BJ (cell line): ENCODE measurements around the gene IPO5. TPM values are rescaled to one million over a fixed set of nuclear protein-coding genes. Genes with fewer than 3 reads are reported as not detected.
"Not testable (repeated sequence)": the region's sequence is repeated elsewhere in the genome, so short reads cannot be mapped to it uniquely, and the experiment has no call there.

Experiments
- CTCF ChIA-PET: fragments of 350-600 bp; formaldehyde crosslinking; extraction: SDS; loops from one replicate; lab custom pipeline; 2021; ENCODE audit warnings: antibody characterized with exemption, inconsistent platforms; lab: Yijun Ruan, JAX
- POLR2A ChIA-PET: fragments of 300-600 bp; sonication (Branson Sonifier 250); formaldehyde crosslinking; extraction: SDS; loops from one replicate; lab custom pipeline; 2021; ENCODE audit warnings: antibody characterized with exemption; lab: Charles Lee
- DNase-seq: peaks from one replicate; pipeline ENCODE4 v3.0.0-alpha.2; 2011; ENCODE audit warnings: low read depth
- H3K27me3 ChIP-seq: 2 replicates; pipeline ENCODE4 v1.6.0; 2011; ENCODE audit warnings: low read length; ENCODE audit not compliant: control insufficient read depth, insufficient read depth
- H3K36me3 ChIP-seq: 2 replicates; pipeline ENCODE4 v1.5.1; 2011; ENCODE audit warnings: low read length; ENCODE audit not compliant: control insufficient read depth, insufficient read depth
- H3K4me3 ChIP-seq: 2 replicates; pipeline ENCODE4 v1.5.1; 2011; ENCODE audit warnings: low read depth, mild to moderate bottlenecking, control low read depth, low read length
- CTCF ChIP-seq: IDR thresholded peaks from 2 replicates; pipeline ENCODE4 v1.5.1; 2011; ENCODE audit warnings: low read depth, mild to moderate bottlenecking, control low read depth, inconsistent platforms, low read length, moderate library complexity; ENCODE audit not compliant: insufficient read depth
- polyA plus RNA-seq: library from polyadenylated mRNA; depleted of rRNA; stranded (reverse); fragments of >200 nt; gene quantifications from 2 replicates; pipeline ENCODE4 v1.2.3, GENCODE V29; 2011

The IPO5 gene
- polyA plus RNA-seq, 1 experiment = 137 TPM

- CTCF ChIA-PET = no interaction called here
These were observed 73.0 kb downstream of the IPO5 start for GRCh38 chr13:98026457-98026857.

GRCh38 chr13:98032168-98032567, 78.7 kb downstream of the IPO5 start:
- POLR2A ChIA-PET = no interaction called here
- DNase-seq = no peak
- CTCF ChIA-PET = interaction anchor here (0.8 to 2.0 kb wide), 4 partner anchors 8 to 373 kb away, joined by 3 to 5 read pairs (median 4); no protein-coding TSS in a partner anchor

More at GRCh38 chr13:98026457-98026857, 73.0 kb downstream of the IPO5 start:
- TF ChIP-seq CTCF = no peak
- DNase-seq = no peak
- Histone ChIP-seq H3K27me3 (no peaks in the 10 kb centered on the region), H3K36me3 (no peaks in the 10 kb centered on the region), H3K4me3 (no peak overlapping the region)
- POLR2A ChIA-PET = no interaction called here

GRCh38 chr13:98033277-98034247, 80.1 kb downstream of the IPO5 start:
- peak; percentile 60 for TF ChIP-seq CTCF
- DNase-seq = no peak
- POLR2A ChIA-PET = no interaction called here
- Histone ChIP-seq H3K4me3 (no peak overlapping the region), H3K27me3 (peaks cover 2% of the 10 kb centered on the region; the same call in 1 of the 2 replicates), H3K36me3 (no peaks in the 10 kb centered on the region)
- CTCF ChIA-PET = interaction anchor here (0.6 to 2.0 kb wide), 39 partner anchors 9 to 640 kb away, joined by 3 to 9 read pairs (median 4); no protein-coding TSS in a partner anchor

More at GRCh38 chr13:98032168-98032567, 78.7 kb downstream of the IPO5 start:
- Histone ChIP-seq H3K4me3 (no peak overlapping the region), H3K27me3 (peaks cover 2% of the 10 kb centered on the region; the same call in 1 of the 2 replicates), H3K36me3 (no peaks in the 10 kb centered on the region)
- TF ChIP-seq CTCF = no peak

GRCh38 chr13:98035373-98035772, 81.9 kb downstream of the IPO5 start:
- POLR2A ChIA-PET = no interaction called here
- Histone ChIP-seq H3K27me3 (peaks cover 2% of the 10 kb centered on the region; the same call in 1 of the 2 replicates), H3K4me3 (no peak overlapping the region), H3K36me3 (no peaks in the 10 kb centered on the region)
- no peak for DNase-seq
- CTCF ChIA-PET = interaction anchor here (0.9 kb wide), 1 partner anchor 68 kb away, joined by 3 read pairs; no protein-coding TSS in a partner anchor
- no peak for TF ChIP-seq CTCF

GRCh38 chr13:98036564-98037302, 83.3 kb downstream of the IPO5 start:
- H3K27me3 ChIP-seq, POLR2A ChIA-PET, DNase-seq, H3K4me3 ChIP-seq, H3K36me3 ChIP-seq: not testable (repeated sequence)
- CTCF ChIA-PET = interaction anchor here (1.0 kb wide), 1 partner anchor 181 kb away, joined by 3 read pairs; no protein-coding TSS in a partner anchor
